Measurements from ENCODE around the gene ALG12. TPM values are rescaled to one million over a fixed set of nuclear protein-coding genes. Genes with fewer than 3 reads are reported as not detected.

Gene ALG12
- polyA plus RNA-seq, 1 donor from 2014 or later = 14.3 TPM

DNA sequence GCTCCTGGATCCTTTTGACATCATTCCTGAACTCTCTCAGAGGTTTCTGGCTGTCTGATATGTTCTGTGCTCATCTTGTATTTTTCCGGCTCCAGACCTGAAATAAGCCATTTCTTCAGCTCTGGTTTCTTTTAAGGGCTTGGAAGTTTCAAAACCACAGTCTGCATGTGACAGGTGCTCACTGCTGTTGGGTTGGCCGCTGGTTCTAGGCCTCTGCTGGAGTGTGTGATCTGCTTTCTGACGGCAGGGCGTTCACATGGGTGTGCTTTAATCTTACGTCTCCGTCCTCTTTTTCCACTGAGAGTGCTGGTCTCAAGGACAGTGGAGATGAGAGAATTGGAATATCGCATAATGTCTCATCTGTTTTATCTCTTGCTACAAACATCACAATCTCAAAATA is 54.3 kb downstream of the ALG12 start:
- no peaks in the 10 kb centered on the region for H3K9me2 ChIP-seq (ENCODE audit: insufficient read depth, low read length)
- H3K4me3 ChIP-seq (ENCODE audit: low read length) = no peak overlapping the region
- H3F3A ChIP-seq (ENCODE audit: insufficient read depth, low read length, poor library complexity, severe bottlenecking) = no peaks in the 10 kb centered on the region
- peaks cover 82% of the 10 kb centered on the region for H3K79me2 ChIP-seq (replicated peaks; ENCODE audit: insufficient read depth, low read length)
- no peak overlapping the region for H3K9ac ChIP-seq (ENCODE audit: low read length)
- no peak overlapping the region for H3K4me2 ChIP-seq (ENCODE audit: low read length)
- no peak overlapping the region for H2AFZ ChIP-seq (ENCODE audit: low read depth, low read length)
- TF ChIP-seq MXI1 (conservative IDR thresholded peaks at IDR 0.05; ENCODE audit: poor library complexity, severe bottlenecking) (no peak), EP300 (conservative IDR thresholded peaks at IDR 0.05; ENCODE audit: poor library complexity, severe bottlenecking) (no peak), SMC3 (conservative IDR thresholded peaks at IDR 0.05; ENCODE audit: poor library complexity) (no peak), TAF1 (IDR thresholded peaks at IDR 0.05; ENCODE audit: low read depth) (no peak), RAD21 (conservative IDR thresholded peaks at IDR 0.05) (no peak), EZH2 (IDR thresholded peaks at IDR 0.05; ENCODE audit: borderline replicate concordance, insufficient read depth, low read length, poor library complexity, severe bottlenecking) (no peak), POLR2AphosphoS5 (IDR thresholded peaks at IDR 0.05) (no peak)
- TF ChIP-seq, protein P1, sequence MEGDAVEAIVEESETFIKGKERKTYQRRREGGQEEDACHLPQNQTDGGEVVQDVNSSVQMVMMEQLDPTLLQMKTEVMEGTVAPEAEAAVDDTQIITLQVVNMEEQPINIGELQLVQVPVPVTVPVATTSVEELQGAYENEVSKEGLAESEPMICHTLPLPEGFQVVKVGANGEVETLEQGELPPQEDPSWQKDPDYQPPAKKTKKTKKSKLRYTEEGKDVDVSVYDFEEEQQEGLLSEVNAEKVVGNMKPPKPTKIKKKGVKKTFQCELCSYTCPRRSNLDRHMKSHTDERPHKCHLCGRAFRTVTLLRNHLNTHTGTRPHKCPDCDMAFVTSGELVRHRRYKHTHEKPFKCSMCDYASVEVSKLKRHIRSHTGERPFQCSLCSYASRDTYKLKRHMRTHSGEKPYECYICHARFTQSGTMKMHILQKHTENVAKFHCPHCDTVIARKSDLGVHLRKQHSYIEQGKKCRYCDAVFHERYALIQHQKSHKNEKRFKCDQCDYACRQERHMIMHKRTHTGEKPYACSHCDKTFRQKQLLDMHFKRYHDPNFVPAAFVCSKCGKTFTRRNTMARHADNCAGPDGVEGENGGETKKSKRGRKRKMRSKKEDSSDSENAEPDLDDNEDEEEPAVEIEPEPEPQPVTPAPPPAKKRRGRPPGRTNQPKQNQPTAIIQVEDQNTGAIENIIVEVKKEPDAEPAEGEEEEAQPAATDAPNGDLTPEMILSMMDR (IDR thresholded peaks at IDR 0.05; ENCODE audit: poor library complexity, severe bottlenecking) = no peak
- TF ChIP-seq, protein P2, sequence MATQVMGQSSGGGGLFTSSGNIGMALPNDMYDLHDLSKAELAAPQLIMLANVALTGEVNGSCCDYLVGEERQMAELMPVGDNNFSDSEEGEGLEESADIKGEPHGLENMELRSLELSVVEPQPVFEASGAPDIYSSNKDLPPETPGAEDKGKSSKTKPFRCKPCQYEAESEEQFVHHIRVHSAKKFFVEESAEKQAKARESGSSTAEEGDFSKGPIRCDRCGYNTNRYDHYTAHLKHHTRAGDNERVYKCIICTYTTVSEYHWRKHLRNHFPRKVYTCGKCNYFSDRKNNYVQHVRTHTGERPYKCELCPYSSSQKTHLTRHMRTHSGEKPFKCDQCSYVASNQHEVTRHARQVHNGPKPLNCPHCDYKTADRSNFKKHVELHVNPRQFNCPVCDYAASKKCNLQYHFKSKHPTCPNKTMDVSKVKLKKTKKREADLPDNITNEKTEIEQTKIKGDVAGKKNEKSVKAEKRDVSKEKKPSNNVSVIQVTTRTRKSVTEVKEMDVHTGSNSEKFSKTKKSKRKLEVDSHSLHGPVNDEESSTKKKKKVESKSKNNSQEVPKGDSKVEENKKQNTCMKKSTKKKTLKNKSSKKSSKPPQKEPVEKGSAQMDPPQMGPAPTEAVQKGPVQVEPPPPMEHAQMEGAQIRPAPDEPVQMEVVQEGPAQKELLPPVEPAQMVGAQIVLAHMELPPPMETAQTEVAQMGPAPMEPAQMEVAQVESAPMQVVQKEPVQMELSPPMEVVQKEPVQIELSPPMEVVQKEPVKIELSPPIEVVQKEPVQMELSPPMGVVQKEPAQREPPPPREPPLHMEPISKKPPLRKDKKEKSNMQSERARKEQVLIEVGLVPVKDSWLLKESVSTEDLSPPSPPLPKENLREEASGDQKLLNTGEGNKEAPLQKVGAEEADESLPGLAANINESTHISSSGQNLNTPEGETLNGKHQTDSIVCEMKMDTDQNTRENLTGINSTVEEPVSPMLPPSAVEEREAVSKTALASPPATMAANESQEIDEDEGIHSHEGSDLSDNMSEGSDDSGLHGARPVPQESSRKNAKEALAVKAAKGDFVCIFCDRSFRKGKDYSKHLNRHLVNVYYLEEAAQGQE (IDR thresholded peaks at IDR 0.05; ENCODE audit: borderline replicate concordance) = no peak
- H3K36me3 ChIP-seq (ENCODE audit: insufficient read depth, low read length) = no peaks in the 10 kb centered on the region
- H4K20me1 ChIP-seq (ENCODE audit: insufficient read depth) = no peaks in the 10 kb centered on the region
- peaks cover 8% of the 10 kb centered on the region for H3K9me3 ChIP-seq (ENCODE audit: low read length)
- H3K27ac ChIP-seq (ENCODE audit: low read length) = no peak overlapping the region
- H3K27me3 ChIP-seq (ENCODE audit: insufficient read depth, low read depth, low read length) = no peaks in the 10 kb centered on the region

DNA sequence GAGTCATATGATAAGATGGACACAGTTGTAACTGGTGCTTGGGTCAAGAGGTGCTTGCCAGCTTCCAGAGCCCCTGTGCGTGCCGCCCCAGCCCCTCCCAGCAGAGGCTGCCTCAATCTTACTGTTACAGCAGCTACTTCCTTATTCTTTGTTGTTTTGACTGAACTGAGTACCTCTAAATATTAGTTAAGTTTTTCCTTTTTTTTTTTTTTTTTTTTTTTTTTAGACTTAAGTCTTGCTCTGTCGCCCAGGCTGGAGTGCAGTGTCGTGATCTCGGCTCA is 55.8 kb downstream of the ALG12 start:
- H3K27ac ChIP-seq (ENCODE audit: low read length) = no peak overlapping the region
- no peaks in the 10 kb centered on the region for H3K36me3 ChIP-seq (ENCODE audit: insufficient read depth, low read length)
- peaks cover 82% of the 10 kb centered on the region for H3K79me2 ChIP-seq (replicated peaks; ENCODE audit: insufficient read depth, low read length)
- no peaks in the 10 kb centered on the region for H3K27me3 ChIP-seq (ENCODE audit: insufficient read depth, low read depth, low read length)
- H3K4me2 ChIP-seq (ENCODE audit: low read length) = no peak overlapping the region
- H3F3A ChIP-seq (ENCODE audit: insufficient read depth, low read length, poor library complexity, severe bottlenecking) = no peaks in the 10 kb centered on the region
- no peak overlapping the region for H3K4me3 ChIP-seq (ENCODE audit: low read length)
- no peak for TF ChIP-seq TAF1 (IDR thresholded peaks at IDR 0.05; ENCODE audit: low read depth)
- TF ChIP-seq EZH2 (IDR thresholded peaks at IDR 0.05; ENCODE audit: borderline replicate concordance, insufficient read depth, low read length, poor library complexity, severe bottlenecking) = no peak
- no peak for TF ChIP-seq POLR2AphosphoS5 (IDR thresholded peaks at IDR 0.05)
- TF ChIP-seq SMC3 (conservative IDR thresholded peaks at IDR 0.05; ENCODE audit: poor library complexity) = no peak
- no peak for TF ChIP-seq EP300 (conservative IDR thresholded peaks at IDR 0.05; ENCODE audit: poor library complexity, severe bottlenecking)
- no peak for TF ChIP-seq RAD21 (conservative IDR thresholded peaks at IDR 0.05)
- no peak for TF ChIP-seq MXI1 (conservative IDR thresholded peaks at IDR 0.05; ENCODE audit: poor library complexity, severe bottlenecking)
- TF ChIP-seq, protein P1 (IDR thresholded peaks at IDR 0.05; ENCODE audit: poor library complexity, severe bottlenecking) = no peak
- TF ChIP-seq, protein P2 (IDR thresholded peaks at IDR 0.05; ENCODE audit: borderline replicate concordance) = no peak
- peaks cover 4% of the 10 kb centered on the region for H3K9me3 ChIP-seq (ENCODE audit: low read length)
- H3K9ac ChIP-seq (ENCODE audit: low read length) = no peak overlapping the region
- no peak overlapping the region for H2AFZ ChIP-seq (ENCODE audit: low read depth, low read length)
- no peaks in the 10 kb centered on the region for H4K20me1 ChIP-seq (ENCODE audit: insufficient read depth)
- H3K9me2 ChIP-seq (ENCODE audit: insufficient read depth, low read length) = no peaks in the 10 kb centered on the region

All from neural cell (in vitro differentiated cells).